Vagina (tissue), 2 donors: ENCODE results near the gene PNLIPRP1. TPM values are rescaled to one million over a fixed set of nuclear protein-coding genes. Genes with fewer than 3 reads are reported as not detected.

Source experiments
- DNase-seq, 2 donors: peaks; one replicate each; pipeline ENCODE4 v3.0.0-alpha.2; 2017; ENCODE audit errors: extremely low spot score in 2 of 2
- H3K27ac ChIP-seq: fragments of 200-600 bp; sonication (generic); one replicate; pipeline ENCODE4 v1.5.1; 2019
- H3K27me3 ChIP-seq: fragments of 200-600 bp; sonication (generic); one replicate; pipeline ENCODE4 v1.5.1; 2019
- H3K36me3 ChIP-seq, 2 donors: fragments of 200-600 bp; sonication (generic); one replicate each; pipeline ENCODE4 v1.5.1; 2017 to 2019
- H3K4me1 ChIP-seq: fragments of 200-600 bp; sonication (generic); one replicate; pipeline ENCODE4 v1.5.1; 2019
- H3K4me3 ChIP-seq, 2 donors: fragments of 200-600 bp; sonication (generic); 1 replicate in 1 of 2; 2 replicates in 1 of 2; pipeline ENCODE4 v1.5.1; 2016 to 2019
- H3K9me3 ChIP-seq: fragments of 200-600 bp; sonication (generic); one replicate; pipeline ENCODE4 v1.5.1; 2019
- POLR2A ChIP-seq, 2 donors: fragments of 450-650 bp; IDR thresholded peaks; one replicate each; pipeline ENCODE4 v1.6.1; 2017; ENCODE audit warnings: antibody characterized with exemption in 2 of 2, mild to moderate bottlenecking in 2 of 2, moderate library complexity in 2 of 2
- POLR2AphosphoS5 ChIP-seq, 2 donors: sonication (generic); formaldehyde crosslinking; IDR thresholded peaks; one replicate each; pipeline ENCODE4 v1.9.0; 2017; ENCODE audit warnings: antibody characterized with exemption in 2 of 2, mild to moderate bottlenecking in 2 of 2, low read depth in 1 of 2; ENCODE audit not compliant: insufficient read depth in 1 of 2
- intact Hi-C: fragments of 100-400 bp; cut with DNase I; formaldehyde crosslinking; loops from one replicate; pipeline ENCODE4 v1.15.1; 2023
- total RNA-seq: library from RNA; depleted of rRNA; stranded (reverse); fragments of >200 nt; gene quantifications from one replicate; pipeline ENCODE4 v1.2.3, GENCODE V29; 2016
- TF ChIP-seq, protein P1 (sequence below), 3 experiments: fragments of 450-650 bp in 2 of 3; fragments of 200-600 bp in 1 of 3; sonication (generic) in 1 of 3; IDR thresholded peaks; one replicate each; pipeline ENCODE4 v1.5.1; 2017 to 2019; ENCODE audit warnings: antibody characterized with exemption in 3 of 3, mild to moderate bottlenecking in 2 of 3, moderate library complexity in 2 of 3

PNLIPRP1 gene
- total RNA-seq, 1 donor from 2014 or later: not detected

DNA sequence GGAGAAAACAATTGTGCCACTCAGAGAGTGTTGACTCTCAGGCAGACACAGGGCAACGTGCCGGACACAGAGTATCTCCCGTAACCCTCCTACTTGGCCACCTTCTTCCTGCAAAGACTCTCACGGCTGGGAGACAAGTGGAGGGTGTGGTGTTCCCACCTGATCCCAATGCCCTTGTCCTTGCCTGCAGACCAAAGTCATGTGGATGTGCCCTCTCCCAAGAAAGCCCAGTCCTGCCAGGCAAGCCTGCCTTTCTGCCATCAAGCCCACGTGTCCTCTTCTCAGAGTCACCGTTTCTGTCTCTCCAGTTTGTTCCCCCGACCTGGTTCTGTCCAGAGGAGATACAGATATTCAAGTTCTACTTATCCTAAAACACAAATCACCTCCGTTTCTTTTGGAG is 30.7 kb downstream of the PNLIPRP1 start:
- H3K27ac ChIP-seq: no peak overlapping the region
- H3K4me1 ChIP-seq: no peaks in the 10 kb centered on the region
- no peak overlapping the region for H3K4me3 ChIP-seq
- peak in 1 of 2 donors; percentile 64 for DNase-seq
- no peaks in the 10 kb centered on the region for H3K36me3 ChIP-seq
- no peaks in the 10 kb centered on the region for H3K27me3 ChIP-seq
- intact Hi-C loops: no loop called here
- H3K9me3 ChIP-seq: no peaks in the 10 kb centered on the region
- TF ChIP-seq POLR2AphosphoS5 (IDR thresholded peaks at IDR 0.05; ENCODE audit: insufficient read depth in 1 of 2, low read depth in 1 of 2) (no peak), POLR2A (IDR thresholded peaks at IDR 0.05) (no peak)

DNA sequence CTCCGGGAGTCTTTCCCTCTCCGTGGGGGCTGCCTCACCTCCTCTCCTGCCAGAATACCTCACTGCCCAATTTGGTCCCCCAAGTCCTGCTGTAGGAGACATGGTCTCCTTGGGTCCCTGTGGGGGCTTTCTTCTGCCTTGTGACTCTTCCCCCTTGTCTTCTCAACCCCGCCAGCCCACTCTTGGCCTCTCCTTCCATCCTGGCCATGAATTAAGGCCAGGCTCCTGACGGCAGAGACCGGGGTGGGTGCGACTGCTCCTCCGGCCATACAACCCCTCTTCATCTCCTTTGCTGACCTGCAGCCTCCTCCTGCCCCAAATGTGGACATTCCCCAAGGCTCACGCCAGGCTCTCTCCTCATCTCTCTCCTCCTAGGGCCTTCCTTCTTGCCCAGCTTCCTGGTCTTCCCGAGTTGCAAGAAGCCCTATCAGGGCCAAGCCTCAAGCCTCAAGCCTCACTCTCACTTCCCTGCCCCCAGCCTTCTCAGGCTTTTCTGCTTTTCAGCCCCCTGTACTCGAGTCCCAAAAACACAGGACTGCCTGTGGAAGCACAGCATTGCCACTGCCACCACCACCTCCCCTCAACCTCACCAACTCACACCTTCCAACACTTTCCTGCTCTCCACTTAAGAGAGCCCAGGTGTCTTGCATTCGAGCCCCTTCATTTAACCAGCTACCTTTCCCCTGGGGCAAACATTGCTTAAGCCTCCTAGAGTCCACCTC is 31.3 kb downstream of the PNLIPRP1 start:
- Histone ChIP-seq H3K36me3 (no peaks in the 10 kb centered on the region), H3K27ac (no peak overlapping the region), H3K4me3 (no peak overlapping the region), H3K9me3 (no peaks in the 10 kb centered on the region), H3K4me1 (no peaks in the 10 kb centered on the region), H3K27me3 (no peaks in the 10 kb centered on the region)
- DNase-seq: peak in 1 of 2 donors; percentile 75
- TF ChIP-seq, protein P1, sequence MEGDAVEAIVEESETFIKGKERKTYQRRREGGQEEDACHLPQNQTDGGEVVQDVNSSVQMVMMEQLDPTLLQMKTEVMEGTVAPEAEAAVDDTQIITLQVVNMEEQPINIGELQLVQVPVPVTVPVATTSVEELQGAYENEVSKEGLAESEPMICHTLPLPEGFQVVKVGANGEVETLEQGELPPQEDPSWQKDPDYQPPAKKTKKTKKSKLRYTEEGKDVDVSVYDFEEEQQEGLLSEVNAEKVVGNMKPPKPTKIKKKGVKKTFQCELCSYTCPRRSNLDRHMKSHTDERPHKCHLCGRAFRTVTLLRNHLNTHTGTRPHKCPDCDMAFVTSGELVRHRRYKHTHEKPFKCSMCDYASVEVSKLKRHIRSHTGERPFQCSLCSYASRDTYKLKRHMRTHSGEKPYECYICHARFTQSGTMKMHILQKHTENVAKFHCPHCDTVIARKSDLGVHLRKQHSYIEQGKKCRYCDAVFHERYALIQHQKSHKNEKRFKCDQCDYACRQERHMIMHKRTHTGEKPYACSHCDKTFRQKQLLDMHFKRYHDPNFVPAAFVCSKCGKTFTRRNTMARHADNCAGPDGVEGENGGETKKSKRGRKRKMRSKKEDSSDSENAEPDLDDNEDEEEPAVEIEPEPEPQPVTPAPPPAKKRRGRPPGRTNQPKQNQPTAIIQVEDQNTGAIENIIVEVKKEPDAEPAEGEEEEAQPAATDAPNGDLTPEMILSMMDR (IDR thresholded peaks at IDR 0.05): no peak
- TF ChIP-seq POLR2AphosphoS5 (IDR thresholded peaks at IDR 0.05; ENCODE audit: insufficient read depth in 1 of 2, low read depth in 1 of 2) (no peak), POLR2A (IDR thresholded peaks at IDR 0.05) (no peak)
- intact Hi-C loops: no loop called here

DNA sequence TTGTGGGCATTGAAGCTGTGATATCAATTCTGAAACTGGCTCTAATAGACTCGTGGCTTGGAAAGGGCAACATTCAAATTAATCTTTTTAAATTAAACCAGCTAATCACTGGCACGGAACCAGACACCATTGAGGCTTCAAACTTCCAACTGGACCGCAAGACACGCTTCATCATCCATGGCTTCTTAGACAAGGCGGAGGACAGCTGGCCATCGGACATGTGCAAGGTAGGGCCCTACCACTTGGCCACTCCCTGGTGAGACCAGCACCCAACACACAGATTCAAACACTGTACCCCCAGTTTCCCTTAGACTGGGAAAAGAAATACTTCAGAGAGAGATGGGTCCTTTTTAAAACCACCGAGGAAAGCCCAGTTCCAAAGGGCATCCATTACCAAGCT is 35.1 kb downstream of the PNLIPRP1 start:
- intact Hi-C loops: no loop called here
- TF ChIP-seq, protein P1 (IDR thresholded peaks at IDR 0.05): no peak
- no peak for TF ChIP-seq POLR2AphosphoS5 (IDR thresholded peaks at IDR 0.05; ENCODE audit: insufficient read depth in 1 of 2, low read depth in 1 of 2)
- no peak for TF ChIP-seq POLR2A (IDR thresholded peaks at IDR 0.05)
- Histone ChIP-seq H3K4me3 (no peak overlapping the region), H3K27me3 (no peaks in the 10 kb centered on the region), H3K9me3 (no peaks in the 10 kb centered on the region), H3K36me3 (no peaks in the 10 kb centered on the region), H3K4me1 (no peaks in the 10 kb centered on the region), H3K27ac (no peak overlapping the region)
- no peak for DNase-seq

DNA sequence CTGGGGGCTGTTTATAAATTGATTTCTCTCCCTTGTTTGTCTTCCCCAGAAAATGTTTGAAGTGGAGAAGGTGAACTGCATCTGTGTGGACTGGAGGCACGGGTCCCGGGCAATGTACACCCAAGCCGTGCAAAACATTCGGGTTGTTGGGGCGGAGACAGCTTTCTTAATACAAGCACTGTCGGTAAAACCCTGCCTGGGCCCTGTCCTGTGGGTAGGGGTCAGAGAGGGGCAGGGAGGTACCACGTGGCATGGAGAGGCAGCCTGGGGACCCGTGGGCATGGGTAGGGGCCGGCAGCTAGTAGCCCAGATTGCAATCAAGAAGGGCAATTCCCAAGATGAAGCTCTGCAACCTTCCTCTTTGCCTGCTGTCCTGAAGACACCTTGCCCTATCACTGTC is 36.1 kb downstream of the PNLIPRP1 start:
- Histone ChIP-seq H3K9me3 (no peaks in the 10 kb centered on the region), H3K27ac (no peak overlapping the region), H3K36me3 (no peaks in the 10 kb centered on the region), H3K4me1 (no peaks in the 10 kb centered on the region), H3K27me3 (no peaks in the 10 kb centered on the region), H3K4me3 (no peak overlapping the region)
- DNase-seq: no peak
- TF ChIP-seq POLR2AphosphoS5 (IDR thresholded peaks at IDR 0.05; ENCODE audit: insufficient read depth in 1 of 2, low read depth in 1 of 2): no peak
- TF ChIP-seq, protein P1 (IDR thresholded peaks at IDR 0.05): no peak
- TF ChIP-seq POLR2A (IDR thresholded peaks at IDR 0.05): no peak
- intact Hi-C loops: no loop called here

DNA sequence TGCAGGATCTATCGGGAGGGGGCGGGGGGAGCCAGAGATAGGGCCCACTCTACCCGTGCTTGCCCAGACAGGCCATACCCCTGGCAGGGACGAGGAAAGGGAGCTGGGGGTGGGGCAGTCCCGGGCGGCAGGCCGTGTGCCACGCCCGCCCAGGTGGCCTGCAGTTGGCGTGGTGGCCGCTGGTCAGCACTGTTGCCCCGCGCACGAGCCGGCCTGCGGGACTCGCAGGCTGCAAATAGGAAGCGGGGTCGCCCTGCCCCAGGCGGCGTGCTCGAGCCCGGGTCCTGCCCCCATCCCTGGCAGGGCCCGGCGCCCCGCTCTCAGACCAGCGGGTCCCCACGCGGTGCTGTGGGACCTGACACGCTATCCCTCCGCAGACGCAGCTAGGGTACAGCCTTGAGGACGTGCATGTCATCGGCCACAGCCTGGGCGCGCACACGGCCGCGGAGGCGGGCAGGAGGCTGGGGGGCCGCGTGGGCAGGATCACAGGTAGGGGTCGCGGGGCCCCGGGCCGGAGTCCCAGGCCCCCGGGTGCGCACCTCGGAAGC is 36.7 kb downstream of the PNLIPRP1 start:
- H3K27me3 ChIP-seq: no peaks in the 10 kb centered on the region
- H3K36me3 ChIP-seq: no peaks in the 10 kb centered on the region
- H3K4me1 ChIP-seq: no peaks in the 10 kb centered on the region
- no peak overlapping the region for H3K27ac ChIP-seq
- intact Hi-C loops: no loop called here
- H3K4me3 ChIP-seq: peak overlapping the region in 1 of 2 donors; percentile 36
- no peak for TF ChIP-seq POLR2AphosphoS5 (IDR thresholded peaks at IDR 0.05; ENCODE audit: insufficient read depth in 1 of 2, low read depth in 1 of 2)
- TF ChIP-seq, protein P1 (IDR thresholded peaks at IDR 0.05): peak in 1 of 3 experiments; percentile 10
- no peak for TF ChIP-seq POLR2A (IDR thresholded peaks at IDR 0.05)
- DNase-seq: no peak
- H3K9me3 ChIP-seq: no peaks in the 10 kb centered on the region
